NCI-H187 (cell line): ENCODE results near the gene CHD5.
"Not testable (repeated sequence)": the region's sequence is repeated elsewhere in the genome, so short reads cannot be mapped to it uniquely, and the experiment has no call there.

Experiments
- DNase-seq, 2 experiments: peaks; one replicate each; lab custom pipeline; 2025; lab: John Stamatoyannopoulos, UW

CHD5 gene

DNA sequence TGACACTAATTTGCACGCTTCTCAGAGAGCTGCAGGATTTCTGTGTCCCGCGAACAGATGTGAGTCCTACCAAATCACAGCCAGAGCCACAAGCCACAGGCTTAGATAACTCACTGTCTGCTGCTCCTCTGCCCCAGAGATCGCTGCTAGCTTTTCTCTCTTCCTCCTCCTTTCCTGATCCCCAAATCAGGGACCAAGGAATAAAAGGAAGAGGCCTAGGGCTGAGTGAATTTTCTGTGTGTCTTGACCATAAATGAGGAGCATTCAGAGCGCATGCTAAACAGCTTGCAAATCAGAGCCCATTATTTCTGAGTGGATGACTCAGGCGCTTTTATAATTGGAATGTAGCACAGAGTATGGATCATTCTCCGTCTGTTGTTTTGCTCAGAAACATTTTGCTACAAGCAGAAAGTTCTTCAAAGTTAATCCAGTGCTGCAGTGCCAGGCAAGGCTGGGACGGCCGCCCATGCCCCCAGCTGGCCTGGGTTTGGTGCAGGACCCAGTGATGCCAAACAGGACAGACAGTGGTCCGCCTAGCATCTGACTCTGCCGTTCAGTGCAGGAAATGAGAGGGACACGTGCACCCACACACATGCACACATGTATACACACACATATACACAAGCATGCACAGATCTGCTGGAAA, 96.2 kb downstream of the CHD5 start:
- no peak for DNase-seq

DNA sequence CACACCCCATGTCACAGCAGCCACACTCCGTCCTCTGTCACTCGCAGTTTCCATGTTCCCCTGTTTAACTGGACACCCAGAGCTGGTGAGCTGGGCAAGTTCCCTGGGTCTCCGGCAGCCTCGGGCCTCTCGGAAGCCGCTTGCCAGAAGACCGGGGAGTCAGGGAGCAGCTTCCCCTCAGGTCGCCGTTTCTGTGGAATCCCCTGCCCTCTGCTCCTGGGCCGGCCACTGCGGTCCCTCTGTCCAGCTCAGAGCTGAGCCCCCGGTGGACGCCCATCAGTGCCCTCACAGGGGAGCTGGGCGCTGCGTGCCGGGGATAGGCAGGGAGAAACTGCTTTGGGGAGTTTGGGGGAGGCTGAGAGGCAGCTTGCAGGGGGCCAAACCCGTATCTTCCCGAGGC, 96.7 kb downstream of the CHD5 start:
- no peak for DNase-seq

DNA sequence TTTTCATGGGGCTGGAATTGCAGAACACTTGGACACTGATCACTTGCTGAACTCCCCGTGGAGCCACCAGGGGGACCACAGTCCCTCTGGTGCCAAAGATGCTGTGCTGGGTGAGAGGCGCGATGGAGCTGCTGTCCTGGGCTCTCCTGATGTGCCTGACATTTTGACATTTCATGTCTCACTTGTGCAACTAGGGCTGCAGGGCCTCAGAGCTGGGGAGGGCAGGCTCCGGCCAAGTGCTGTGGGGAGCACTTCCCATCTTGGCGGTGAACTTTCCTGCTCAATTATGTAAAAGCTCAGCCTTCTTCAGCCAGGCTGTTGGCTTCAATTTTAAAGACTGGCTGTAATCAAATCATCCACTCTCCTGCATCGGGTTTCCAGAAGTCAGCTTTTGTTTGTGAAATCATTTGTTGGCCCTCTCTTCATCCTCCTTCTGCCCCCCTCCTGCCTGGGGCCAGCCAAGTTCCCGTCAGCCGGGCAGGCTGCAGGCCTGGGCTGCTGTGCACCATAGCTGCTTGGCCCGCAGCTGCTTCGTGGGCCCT, 97.6 kb downstream of the CHD5 start:
- no peak for DNase-seq

DNA sequence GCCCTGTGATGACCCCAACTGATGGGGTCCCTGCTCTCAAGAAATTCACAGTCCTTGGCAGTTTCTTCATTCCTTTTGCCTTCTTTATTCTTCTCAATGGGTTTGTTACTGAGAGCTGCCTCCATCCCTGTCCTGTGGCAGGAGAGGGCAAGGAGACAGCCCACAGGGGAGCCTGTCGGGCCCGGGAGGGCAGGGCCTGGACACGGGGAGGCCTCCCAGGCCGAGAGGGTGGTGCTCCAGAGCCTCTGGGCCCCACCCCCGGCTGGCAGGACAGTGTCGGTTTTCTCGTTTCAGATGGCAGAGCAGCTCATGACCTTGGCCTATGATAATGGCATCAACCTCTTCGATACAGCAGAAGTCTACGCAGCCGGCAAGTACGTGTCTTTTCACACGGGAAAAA, 98.2 kb downstream of the CHD5 start:
- no peak for DNase-seq

DNA sequence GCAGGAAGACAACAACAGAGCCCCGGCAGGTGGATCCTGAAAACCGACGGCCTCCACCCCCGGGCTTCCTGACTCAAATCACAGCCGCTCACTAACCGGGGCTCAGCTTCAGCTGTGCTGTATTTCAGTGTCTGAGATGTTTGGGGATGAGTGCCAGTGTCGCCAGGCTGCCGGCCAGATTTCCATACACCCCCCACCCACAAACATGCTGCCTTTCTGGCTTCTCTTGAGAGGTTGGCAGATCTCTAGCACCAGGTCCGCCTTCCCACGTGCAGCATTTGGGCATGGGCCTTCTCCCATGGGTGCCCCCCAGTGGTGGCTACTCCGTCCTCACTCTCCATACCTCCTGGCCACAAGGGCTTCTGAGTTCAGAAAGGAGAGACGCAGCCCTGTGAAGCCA, 99.7 kb downstream of the CHD5 start:
- no peak for DNase-seq

DNA sequence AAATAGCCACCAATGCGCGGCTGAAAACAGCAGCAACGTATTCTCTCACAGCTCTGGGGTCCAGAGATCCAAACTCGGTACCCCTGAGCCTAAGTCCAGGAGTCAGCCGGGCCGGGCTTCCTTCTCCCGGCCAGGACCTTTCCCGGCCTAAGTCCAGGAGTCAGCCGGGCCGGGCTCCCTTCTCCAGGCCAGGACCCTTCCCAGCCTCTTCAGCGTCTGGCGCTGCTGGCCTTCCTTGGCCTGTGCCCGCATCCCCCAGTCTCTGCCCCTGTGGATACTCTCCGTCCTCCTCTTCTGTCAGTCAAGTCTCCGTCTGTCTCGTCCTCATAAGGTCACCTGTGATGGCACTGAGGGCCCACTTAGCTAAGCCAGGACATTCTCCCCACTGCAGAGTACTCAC, 102.2 kb downstream of the CHD5 start:
- no peak for DNase-seq

DNA sequence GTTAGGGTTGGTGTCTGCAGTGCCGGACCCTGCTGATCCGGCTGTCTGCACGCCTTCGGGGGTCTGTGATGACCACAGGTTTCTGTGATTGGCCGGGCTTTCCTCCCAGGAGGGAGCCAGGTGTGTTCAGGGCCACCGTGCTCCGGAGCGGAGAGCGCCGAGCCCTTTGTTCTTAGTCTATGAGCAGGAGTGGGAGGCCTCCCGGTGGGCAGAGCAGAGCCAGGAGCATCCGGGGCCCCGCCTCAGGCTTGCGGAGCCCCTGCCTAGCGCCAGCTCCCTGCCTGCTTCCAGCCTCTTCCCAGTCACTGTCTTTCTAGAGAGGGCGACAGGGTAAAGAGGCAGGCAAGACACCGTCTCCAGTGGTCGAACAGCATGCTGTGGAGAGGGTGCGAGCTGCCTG, 102.6 kb downstream of the CHD5 start:
- no peak for DNase-seq

DNA sequence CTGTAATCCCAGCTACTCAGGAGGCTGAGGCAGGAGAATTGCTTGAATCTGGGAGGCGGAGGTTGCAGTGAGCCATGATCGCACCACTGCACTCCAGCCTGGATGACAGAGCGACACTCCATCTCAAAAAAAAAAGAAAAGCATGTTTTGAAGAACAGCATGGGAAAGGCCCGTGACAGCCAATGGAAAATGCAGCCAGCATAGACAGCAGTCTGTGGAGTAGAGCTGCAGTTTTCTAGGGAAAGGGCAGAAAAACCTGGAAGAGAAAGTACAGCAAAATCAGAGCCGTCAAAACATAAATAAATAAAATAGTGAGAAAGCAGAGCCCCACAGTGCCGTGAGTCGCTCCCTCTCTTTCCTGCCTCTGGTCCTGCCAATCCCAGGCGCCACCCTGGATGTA, 103.1 kb downstream of the CHD5 start:
- DNase-seq, result not testable (repeated sequence)

DNA sequence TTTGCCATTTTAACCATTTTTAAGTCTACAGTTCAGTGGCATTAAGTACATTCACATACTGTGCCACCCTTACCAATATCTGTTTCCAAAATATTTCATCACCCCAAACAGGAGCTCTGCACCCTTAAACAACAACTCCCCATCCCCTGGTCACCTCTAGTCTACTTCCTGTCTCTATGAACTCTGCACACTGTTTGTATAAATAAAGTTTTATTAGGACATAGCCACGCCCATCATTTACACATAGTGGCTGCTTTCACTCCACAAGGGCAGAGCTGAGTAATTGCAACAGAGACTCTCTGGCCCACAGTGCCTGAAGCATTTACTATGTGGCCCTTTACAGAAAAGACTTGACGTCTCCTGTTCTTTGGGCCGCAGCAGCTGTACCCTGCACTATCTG, 104.4 kb downstream of the CHD5 start:
- no peak for DNase-seq

DNA sequence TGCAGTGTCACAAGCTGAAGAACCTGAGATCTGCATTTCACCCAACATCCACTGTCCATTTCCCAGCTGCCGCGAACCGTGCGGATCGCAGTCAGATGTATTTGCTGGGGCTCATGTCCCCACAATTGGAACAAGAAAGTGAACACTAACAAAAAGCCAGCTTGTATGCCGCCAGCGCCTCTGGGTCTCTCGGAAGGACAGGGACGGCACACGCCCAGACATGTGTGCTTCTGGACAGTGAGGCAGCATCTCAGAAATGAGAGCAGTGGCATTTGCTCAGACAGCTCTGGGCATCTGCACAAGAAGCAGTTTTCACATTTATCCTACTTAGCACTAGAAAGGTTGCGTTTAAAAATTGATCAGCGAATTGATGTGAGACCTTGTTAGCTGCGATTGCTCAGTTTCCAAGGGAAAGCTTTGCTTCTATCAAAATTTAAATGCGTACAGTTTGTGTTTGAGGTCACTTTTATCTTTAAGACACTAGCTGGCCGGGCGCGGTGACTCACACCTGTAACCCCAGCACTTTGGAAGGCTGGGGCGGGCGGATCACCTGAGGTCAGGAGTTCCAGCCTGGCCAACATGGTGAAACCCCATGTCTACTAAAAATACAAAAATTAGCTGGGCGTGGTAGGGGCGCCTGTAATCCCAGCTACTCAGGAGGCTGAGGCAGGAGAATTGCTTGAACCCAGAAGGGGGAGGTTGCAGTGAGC, 105.8 kb downstream of the CHD5 start:
- no peak for DNase-seq

DNA sequence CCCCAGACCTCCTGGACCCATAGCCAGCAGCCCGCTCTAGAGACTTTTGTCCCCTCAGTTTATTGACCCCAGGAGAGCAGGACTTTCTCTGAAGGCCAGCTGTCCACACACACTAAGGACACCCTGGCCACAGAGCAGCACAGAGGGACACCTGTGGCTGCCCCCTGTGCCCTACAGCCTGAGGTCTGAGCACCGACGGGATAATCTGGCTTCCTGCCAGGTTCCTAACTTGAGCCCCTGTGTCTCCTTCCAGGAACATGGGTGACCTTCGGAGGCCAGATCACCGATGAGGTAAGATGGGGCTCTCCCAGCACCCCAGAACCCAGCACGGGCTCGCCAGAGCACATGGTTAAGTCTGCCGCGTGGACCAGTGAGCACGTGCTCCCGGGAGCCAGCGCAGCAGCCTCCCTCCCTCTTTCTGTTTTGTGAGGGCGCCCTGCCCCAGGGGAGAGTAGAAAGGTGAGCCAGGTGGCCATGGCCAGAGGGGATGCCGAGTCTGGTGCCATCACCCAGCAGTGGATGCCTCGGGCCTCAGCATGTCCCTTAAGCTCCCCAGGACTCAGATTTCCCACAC, 106.6 kb downstream of the CHD5 start:
- DNase-seq, result no peak

DNA sequence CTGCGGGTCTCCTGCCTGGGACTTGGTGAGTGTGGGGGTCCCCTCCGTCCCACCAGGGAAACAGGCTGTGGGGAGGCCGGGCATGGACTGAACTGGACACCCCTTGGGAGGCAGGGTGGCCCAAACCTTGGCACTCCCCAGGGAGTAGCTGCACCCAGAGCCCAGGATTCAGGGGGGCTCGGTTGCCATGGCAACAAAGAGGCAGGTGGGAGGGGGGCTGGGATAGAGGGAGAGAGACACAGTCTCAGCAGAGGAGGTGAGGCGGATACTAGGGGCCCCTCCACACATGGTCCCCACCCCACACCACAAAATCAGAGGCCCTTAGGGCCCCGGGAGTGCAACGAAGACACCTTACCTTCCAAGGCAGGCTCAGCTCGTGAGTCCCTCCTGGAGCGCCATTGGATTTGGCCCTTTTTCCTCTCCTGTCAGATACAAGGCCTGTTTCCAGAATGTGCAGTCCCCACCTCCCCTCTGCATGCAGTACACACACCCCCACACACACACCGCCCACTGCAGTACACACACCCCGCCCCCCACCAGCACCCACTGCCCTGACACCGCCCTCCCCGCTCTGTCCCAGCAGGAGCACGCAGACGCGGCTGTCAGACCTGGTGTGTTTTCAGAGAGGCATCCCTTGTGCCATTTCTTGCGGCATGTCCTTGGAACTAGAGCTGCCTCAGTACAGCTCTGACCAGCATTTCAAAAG, 107.2 kb downstream of the CHD5 start:
- DNase-seq, result no peak

DNA sequence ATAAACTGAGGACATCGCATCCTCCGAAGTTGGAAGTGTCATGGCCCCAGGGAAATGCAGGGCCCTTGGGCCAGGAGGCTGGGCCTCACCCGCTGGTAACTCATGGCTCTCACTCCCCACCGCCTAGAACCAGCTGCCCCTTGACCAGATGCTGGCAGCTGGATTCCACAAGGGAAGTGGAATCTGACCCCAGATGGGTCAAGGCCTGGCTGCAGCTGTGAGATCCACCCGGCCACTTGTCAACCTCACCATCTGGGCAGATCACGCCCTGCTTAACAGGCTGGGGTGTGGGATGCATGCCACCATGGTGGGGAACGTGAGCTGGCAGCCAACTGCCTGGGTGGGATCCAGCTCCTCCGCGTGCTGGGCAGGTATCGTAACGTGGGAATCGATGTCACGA, 108.9 kb downstream of the CHD5 start:
- DNase-seq, result no peak

DNA sequence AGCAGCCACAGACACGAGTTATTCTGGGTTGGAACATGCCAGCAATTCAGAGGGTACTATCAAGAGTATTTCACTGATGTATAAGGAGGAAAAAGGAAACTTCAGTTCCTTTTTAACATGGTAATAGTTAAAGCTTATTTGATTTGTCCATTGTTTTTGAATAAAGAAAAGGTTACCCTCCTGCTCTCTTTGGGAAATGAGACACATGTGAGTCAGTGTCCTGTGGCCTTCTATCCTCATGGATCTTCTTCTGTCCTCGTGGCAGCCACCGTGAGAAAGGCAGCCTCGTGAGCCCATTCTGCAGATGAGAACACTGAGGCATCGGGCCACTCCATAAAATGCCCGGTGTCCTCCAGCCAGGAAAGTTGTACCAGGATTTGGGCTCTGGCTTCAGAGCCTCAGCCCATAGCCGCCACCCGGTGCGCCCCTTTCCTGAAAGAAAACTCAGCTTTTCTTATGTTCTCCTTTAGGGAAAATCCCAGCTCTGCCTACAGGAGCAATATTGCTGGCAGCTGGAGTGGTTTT, 109.6 kb downstream of the CHD5 start:
- no peak for DNase-seq

DNA sequence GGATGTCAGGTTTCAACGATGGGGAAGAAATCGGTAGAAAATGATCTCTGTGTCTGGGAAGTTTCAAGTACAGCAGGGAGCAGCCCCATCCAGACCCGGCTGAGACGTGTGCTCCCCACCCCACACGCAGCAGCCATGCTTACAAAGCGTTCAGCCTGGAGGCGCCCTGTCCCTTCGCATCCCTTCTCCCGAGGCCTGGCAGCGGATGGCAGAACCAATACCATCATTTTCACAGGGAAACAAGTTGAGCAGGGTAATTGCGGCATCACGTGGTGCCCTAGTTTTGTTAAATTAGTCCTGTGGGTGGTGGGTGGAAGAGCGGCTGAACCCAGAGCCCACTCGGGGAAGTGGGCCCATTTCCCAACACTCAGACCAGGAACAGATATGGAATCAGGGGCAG, 110.5 kb downstream of the CHD5 start:
- DNase-seq, result no peak

DNA sequence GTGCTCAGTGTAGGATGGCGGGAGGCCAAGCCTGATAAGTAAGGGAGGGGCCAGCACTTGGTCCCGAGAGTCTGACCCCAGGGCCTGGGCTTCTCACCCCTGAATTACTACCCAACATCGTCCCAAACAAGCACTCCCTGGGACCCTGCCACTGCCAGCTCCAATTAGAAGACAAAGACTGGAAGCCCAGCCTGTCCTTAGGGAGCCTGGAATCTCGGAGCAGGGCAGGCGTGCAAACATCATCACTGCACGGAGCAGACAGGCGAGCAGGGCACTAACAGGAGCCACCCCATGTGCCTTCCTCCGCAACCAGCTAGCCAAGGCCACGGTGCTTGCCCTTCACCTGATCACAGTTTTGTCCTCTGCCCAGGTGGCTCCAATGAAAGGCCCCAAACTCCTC, 111.2 kb downstream of the CHD5 start:
- no peak for DNase-seq

DNA sequence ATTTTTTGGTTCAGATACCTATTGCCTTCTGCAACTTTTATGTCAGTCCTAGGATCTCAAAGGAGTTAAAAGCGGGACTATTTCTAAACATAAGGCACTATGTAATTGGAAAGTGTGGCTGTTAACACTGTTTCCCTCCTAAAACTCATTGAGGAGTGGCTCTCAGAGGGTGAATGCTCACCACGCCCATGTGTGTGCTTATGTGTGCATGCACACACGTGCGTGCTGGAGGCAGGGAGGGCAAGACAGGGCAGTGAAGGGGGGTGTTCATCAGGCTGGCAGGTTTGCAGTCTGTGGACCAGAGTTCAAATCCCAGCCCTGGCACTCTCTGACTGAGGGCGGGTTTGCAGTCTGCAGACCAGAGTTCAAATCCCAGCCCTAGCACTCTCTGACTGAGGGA, 112.0 kb downstream of the CHD5 start:
- no peak for DNase-seq

DNA sequence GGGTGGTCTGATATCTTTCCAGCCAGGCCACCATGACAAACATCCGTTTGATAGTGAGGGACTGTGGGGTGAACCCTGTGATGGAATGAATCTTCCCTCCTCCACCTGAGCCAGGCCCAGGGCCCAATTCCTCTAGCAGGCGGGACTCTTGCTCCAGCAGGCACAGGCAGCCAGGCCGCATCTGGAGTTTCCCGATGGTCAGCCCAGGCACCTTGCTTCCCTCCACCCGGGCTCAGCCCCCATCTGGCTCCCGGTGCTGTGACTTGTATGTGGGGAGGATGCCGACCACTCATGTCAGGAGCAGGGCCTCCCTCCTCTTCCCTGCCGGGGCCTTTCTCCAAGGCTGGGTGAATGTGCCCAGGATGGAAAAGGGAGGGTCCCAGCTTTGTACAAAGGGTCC, 113.4 kb downstream of the CHD5 start:
- DNase-seq, result no peak

DNA sequence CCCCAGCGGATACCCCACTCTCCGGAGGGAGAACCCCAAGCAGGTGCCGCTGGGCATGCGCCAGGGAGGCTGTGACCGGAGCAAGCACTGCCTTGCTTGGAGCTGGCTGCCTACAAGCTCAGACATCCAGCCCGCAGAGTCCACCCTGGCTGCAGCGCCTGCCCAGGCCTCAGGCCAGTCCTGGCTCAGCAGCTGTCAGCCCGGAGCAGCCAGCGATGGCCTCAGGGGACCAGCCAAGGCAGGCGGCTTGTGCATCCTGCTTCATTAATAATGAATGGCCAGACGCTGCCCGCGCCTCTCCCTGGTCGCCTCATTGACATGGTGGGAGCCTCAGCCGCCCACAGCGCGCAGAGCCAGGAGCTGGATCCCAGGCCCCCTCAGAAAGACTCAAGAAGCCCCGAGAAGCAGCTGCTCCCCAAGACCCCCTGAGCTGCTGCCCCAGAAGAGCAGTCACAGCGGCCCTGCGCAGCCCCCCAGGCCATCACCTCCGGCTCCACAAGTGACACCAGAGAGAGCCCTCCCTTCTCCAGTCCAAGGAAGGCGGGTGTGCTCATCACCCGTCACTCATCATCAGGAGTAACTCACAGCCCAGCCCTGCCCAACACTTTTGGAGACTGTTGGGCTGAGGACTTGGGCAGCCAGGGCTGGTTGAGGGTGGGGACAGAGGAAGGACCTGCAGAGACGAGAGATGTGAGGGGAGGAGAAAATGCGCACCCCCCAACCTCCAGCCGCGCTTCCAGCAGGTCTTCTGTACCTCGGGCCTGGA, 114.8 kb downstream of the CHD5 start:
- DNase-seq, result no peak

DNA sequence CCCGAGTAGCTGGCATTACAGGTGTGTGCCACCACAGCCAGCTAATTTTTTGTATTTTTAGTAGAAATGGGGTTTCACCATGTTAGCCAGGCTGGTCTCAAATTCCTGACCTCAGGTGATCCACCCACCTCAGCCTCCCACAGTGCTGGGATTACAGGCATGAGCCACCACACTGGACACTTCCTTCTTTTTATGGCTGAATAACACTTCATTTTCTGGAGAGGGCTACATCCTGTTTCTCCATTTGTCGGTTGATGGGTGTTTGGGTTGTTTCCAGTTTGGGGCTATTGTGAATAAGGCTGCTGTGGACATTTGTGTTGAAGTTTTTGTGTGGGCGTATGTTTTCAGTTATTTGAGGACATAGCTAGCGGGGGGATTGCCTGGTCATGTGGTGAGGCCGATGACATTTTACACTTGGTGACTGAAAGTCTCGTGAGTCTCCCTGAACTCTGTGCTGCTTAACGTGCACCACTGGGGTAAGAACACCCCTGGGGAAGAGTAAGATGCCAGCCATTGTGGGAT, 116.5 kb downstream of the CHD5 start:
- DNase-seq, result not testable (repeated sequence)

DNA sequence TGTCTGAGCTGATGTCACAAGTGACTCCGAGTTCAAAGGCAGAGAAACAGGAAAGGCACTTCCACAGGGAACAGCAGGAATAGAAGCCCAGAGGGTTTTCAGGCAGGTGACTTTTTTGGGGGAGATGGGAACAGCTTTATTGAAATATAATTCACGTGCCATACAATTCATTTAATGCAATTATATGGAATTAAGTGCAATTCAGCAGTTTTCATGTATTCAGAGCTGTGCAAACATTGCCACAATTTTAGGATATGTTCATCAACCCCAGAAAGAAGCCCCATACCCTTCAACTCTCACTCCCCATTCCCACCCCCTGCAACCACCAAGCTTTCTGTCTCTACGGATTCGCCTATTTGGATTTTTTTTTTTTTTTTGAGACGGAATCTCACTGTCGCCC, 117.5 kb downstream of the CHD5 start:
- DNase-seq, result no peak

DNA sequence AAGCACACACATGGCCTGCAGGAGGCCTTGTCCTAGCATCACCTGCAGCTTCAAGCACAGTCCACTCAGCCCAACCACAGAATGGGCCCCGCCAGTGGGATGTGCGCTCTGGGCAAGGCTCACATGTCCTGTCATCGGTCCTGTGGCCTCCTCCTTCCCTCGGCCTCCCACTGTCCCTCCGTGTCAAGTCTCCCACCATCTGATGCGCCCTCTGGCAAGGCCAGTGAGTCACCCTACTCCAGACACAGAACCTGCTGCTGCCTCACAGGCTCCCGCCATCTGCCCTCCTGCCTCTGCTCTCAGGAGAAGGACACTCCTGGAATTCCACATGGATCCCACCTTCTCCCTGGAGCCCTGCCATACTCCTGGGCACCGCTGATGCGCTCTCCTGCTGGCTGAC, 120.3 kb downstream of the CHD5 start:
- no peak for DNase-seq
